Gastrocnemius medialis (tissue), 4 donors: ENCODE results near the gene PLXNA2. TPM values are rescaled to one million over a fixed set of nuclear protein-coding genes. Genes with fewer than 3 reads are reported as not detected.

Experiments used
- ATAC-seq, 2 donors: fragments of 150-250 bp; one replicate each; pipeline ENCODE4 v1.9.1; 2016
- DNase-seq, 2 donors: peaks; one replicate each; pipeline ENCODE4 v3.0.0-alpha.2; 2019
- H3K27ac ChIP-seq, 4 donors: fragments of 200-600 bp; sonication (generic); 1 replicate in 1 of 4; 2 replicates in 3 of 4; pipeline ENCODE4 v1.5.1; 2016 to 2018; ENCODE audit warnings: mild to moderate bottlenecking in 2 of 4, moderate library complexity in 1 of 4
- H3K27me3 ChIP-seq, 3 donors: fragments of 200-600 bp; sonication (generic) in 2 of 3; 1 replicate in 1 of 3; 2 replicates in 2 of 3; pipeline versions ENCODE4 v1.5.1 to v1.6.0; 2016 to 2019; ENCODE audit warnings: mild to moderate bottlenecking in 1 of 3, moderate library complexity in 1 of 3
- H3K36me3 ChIP-seq, 2 donors: fragments of 200-600 bp; sonication (generic) in 1 of 2; one replicate each; pipeline ENCODE4 v1.5.1; 2017 to 2018
- H3K4me1 ChIP-seq, 2 donors: fragments of 200-600 bp; sonication (generic) in 1 of 2; one replicate each; pipeline ENCODE4 v1.5.1; 2016 to 2017; ENCODE audit warnings: mild to moderate bottlenecking in 2 of 2
- H3K4me3 ChIP-seq, 4 donors: fragments of 200-600 bp; sonication (generic) in 3 of 4; 1 replicate in 1 of 4; 2 replicates in 3 of 4; pipeline ENCODE4 v1.5.1; 2016 to 2019; ENCODE audit warnings: mild to moderate bottlenecking in 2 of 4
- H3K9me3 ChIP-seq, 3 donors: fragments of 200-600 bp; sonication (generic) in 2 of 3; 1 replicate in 1 of 3; 2 replicates in 2 of 3; pipeline ENCODE4 v1.5.1; 2016 to 2019
- POLR2A ChIP-seq, 2 donors: fragments of 450-650 bp; IDR thresholded peaks; one replicate each; pipeline ENCODE4 v1.6.1; 2017; ENCODE audit warnings: antibody characterized with exemption in 2 of 2, mild to moderate bottlenecking in 2 of 2, moderate library complexity in 2 of 2
- in situ Hi-C, 4 donors: fragments of 200-750 bp; cut with MboI; loops; one replicate each; pipeline versions ENCODE4 v1.15.0 to v1.8.0; 2017; ENCODE audit warnings: low sequenced_read_pairs in 4 of 4
- intact Hi-C: fragments of 100-400 bp; cut with DNase I; formaldehyde crosslinking; loops from one replicate; pipeline ENCODE4 v1.15.1; 2023; ENCODE audit warnings: low total_unique reads
- total RNA-seq, 4 donors: library from RNA; depleted of rRNA; stranded (reverse); fragments of >200 nt; gene quantifications; one replicate each; pipeline versions ENCODE4 v1.1.0 to v1.2.3, GENCODE V29; 2016
- TF ChIP-seq, protein P1 (sequence below), 5 experiments: fragments of 450-650 bp in 3 of 5; fragments of 200-600 bp in 2 of 5; sonication (generic) in 2 of 5; IDR thresholded peaks in 4 of 5; conservative IDR thresholded peaks in 1 of 5; 1 replicate in 4 of 5; 2 replicates in 1 of 5; pipeline ENCODE4 v1.5.1; 2016 to 2019; ENCODE audit warnings: antibody characterized with exemption in 5 of 5, mild to moderate bottlenecking in 3 of 5, moderate library complexity in 3 of 5

Gene PLXNA2
- total RNA-seq, 4 donors from 2014 or later = 12.4 to 20.0 (median 16.2) TPM

DNA sequence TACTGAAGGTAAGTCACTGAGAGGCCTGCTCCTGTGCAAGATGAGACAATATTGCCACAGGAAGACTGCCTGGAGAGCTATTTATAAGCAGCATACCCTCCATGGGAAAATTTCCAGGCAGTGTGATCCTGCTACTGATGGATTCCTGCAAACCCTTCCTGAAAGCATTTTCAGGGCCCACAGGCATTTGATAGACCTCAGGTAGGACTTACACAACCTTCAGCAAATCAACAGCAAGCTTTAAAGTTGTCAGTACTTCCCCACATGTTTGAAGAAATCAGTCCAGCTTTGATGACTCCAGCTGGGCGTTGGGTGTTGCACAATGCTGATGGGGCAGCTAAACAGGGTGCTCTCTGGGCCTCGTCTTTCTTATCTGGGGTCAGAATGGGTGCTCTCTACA, 108.8 kb downstream of the PLXNA2 start:
- Histone ChIP-seq H3K4me1 (peaks cover 61 to 76% of the 10 kb centered on the region in 2 donors), H3K27ac (peak overlapping the region; percentile 71 to 86 (median 80)), H3K9me3 (no peaks in the 10 kb centered on the region), H3K27me3 (no peaks in the 10 kb centered on the region), H3K36me3 (no peaks in the 10 kb centered on the region), H3K4me3 (no peak overlapping the region)
- TF ChIP-seq, protein P1, sequence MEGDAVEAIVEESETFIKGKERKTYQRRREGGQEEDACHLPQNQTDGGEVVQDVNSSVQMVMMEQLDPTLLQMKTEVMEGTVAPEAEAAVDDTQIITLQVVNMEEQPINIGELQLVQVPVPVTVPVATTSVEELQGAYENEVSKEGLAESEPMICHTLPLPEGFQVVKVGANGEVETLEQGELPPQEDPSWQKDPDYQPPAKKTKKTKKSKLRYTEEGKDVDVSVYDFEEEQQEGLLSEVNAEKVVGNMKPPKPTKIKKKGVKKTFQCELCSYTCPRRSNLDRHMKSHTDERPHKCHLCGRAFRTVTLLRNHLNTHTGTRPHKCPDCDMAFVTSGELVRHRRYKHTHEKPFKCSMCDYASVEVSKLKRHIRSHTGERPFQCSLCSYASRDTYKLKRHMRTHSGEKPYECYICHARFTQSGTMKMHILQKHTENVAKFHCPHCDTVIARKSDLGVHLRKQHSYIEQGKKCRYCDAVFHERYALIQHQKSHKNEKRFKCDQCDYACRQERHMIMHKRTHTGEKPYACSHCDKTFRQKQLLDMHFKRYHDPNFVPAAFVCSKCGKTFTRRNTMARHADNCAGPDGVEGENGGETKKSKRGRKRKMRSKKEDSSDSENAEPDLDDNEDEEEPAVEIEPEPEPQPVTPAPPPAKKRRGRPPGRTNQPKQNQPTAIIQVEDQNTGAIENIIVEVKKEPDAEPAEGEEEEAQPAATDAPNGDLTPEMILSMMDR (IDR thresholded peaks at IDR 0.05 in 4 of 5, conservative IDR thresholded peaks at IDR 0.05 in 1 of 5) = no peak
- no peak for TF ChIP-seq POLR2A (IDR thresholded peaks at IDR 0.05)
- ATAC-seq (peak; percentile 46 to 70), DNase-seq (peak in 1 of 2 donors; percentile 52)
- intact Hi-C loops = loop anchor here (1.0 kb wide), 1 partner anchor 25 kb away; no protein-coding TSS in a partner anchor
- in situ Hi-C loops = loop anchor here in 3 of 4 donors (10.0 kb wide), 1 partner anchor 109 kb away; the partner anchor contains the start of gene PLXNA2 (in 3 of the 3)

DNA sequence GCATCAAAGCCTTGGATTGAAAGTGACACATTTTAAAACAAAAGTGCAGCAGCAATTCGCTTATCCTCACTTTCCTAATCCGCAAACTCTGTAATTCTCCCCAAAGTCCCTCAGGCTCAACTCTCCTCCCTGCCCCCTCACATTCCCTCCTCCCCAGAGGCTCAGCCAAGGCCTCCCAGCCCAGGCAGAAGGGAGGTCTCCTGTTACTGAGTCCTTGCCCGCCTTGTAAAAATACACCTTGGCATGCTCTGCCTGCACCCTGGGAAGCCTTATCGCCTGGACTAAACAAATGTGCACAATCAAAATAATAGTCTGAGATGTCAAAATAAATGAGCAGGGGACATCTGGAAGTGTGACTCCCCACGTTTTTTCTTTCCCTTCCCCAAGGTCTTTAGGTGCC, 109.7 kb downstream of the PLXNA2 start:
- DNase-seq (peak; percentile 35 to 63), ATAC-seq (peak; percentile 46 to 63)
- H3K4me1 ChIP-seq = peaks cover 61 to 70% of the 10 kb centered on the region in 2 donors
- no peaks in the 10 kb centered on the region for H3K27me3 ChIP-seq
- TF ChIP-seq, protein P1 (IDR thresholded peaks at IDR 0.05 in 4 of 5, conservative IDR thresholded peaks at IDR 0.05 in 1 of 5) = no peak
- TF ChIP-seq POLR2A (IDR thresholded peaks at IDR 0.05) = no peak
- in situ Hi-C loops (loop anchor here (5.0 to 10.0 kb wide), 2 partner anchors 110 to 113 kb away; partner anchors contain the start of gene PLXNA2 (in 3 of the 4)), intact Hi-C loops (no loop called here)
- H3K27ac ChIP-seq = peak overlapping the region; percentile 71 to 86 (median 80)
- peak overlapping the region in 1 of 4 donors; percentile 2 for H3K4me3 ChIP-seq
- no peaks in the 10 kb centered on the region for H3K9me3 ChIP-seq
- no peaks in the 10 kb centered on the region for H3K36me3 ChIP-seq

DNA sequence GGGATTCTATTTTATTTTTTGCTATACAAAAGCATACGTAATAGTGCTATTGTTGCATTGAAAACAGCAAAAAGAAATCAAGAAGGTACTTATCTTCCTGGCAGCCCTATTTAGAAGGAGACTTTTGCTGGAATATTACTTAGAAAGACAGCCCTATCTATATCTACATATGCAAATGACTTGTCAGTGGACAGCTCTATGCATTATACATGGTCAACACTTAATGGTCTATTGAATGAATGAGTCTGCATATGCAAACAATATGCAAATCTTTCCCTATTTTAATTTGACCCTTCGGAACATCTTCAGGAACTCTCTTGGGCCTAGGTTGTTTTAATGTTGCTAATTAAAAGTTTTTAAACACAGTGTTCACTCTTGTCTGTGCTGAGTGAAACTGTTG, 110.8 kb downstream of the PLXNA2 start:
- TF ChIP-seq, protein P1 (IDR thresholded peaks at IDR 0.05 in 4 of 5, conservative IDR thresholded peaks at IDR 0.05 in 1 of 5) = no peak
- no peak for TF ChIP-seq POLR2A (IDR thresholded peaks at IDR 0.05)
- no peak for ATAC-seq
- Histone ChIP-seq H3K4me3 (no peak overlapping the region), H3K4me1 (peaks cover 61% of the 10 kb centered on the region in 2 donors), H3K27me3 (no peaks in the 10 kb centered on the region), H3K27ac (peak overlapping the region; percentile 71 to 86 (median 80)), H3K36me3 (no peaks in the 10 kb centered on the region), H3K9me3 (no peaks in the 10 kb centered on the region)
- no peak for DNase-seq
- in situ Hi-C loops (loop anchor here (5.0 to 10.0 kb wide), 2 partner anchors 111 to 114 kb away; partner anchors contain the start of gene PLXNA2 (in 3 of the 4)), intact Hi-C loops (no loop called here)

DNA sequence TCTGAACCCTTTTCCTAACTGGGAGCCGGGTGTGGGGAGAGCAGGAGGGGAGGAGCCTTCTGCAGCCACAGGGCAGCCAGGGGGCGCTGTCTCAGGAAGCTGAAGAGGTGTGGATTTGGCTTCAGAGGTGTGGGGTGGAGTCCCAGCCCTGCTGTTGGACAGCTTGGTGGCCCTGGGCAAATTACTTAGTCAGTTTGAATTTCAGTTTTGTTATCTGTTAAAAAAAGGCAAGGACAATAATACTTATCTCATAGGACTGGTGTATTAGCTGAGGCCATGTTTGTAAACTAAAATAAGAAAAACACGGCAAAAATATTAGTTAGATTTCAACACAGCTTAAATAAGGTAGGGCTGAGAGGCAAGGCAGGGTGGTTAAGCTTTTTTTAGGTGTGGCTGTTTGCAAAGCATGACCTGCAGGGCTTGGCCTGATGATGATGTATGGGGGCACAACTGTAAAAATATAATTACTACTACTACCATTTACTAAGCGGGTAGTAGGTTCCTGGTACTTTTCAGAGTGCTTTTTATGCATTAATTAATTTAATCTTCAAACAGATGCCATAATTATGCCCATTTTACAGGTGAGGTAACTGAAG, 111.8 kb downstream of the PLXNA2 start:
- H3K27ac ChIP-seq = peak overlapping the region; percentile 49 to 86 (median 80)
- no peak for TF ChIP-seq POLR2A (IDR thresholded peaks at IDR 0.05)
- TF ChIP-seq, protein P1 (IDR thresholded peaks at IDR 0.05 in 4 of 5, conservative IDR thresholded peaks at IDR 0.05 in 1 of 5) = peak; percentile 89 to 93 (median 92)
- no peaks in the 10 kb centered on the region for H3K9me3 ChIP-seq
- ATAC-seq (peak; percentile 80 to 83), DNase-seq (peak; percentile 68 to 84)
- in situ Hi-C loops (loop anchor here (5.0 to 10.0 kb wide), 2 partner anchors 112 to 115 kb away; partner anchors contain the start of gene PLXNA2 (in 3 of the 4)), intact Hi-C loops (loop anchor here (1.0 kb wide), 1 partner anchor 112 kb away; the partner anchor contains the start of gene PLXNA2)
- no peak overlapping the region for H3K4me3 ChIP-seq
- H3K27me3 ChIP-seq = no peaks in the 10 kb centered on the region
- H3K4me1 ChIP-seq = peaks cover 65 to 67% of the 10 kb centered on the region in 2 donors
- H3K36me3 ChIP-seq = no peaks in the 10 kb centered on the region
